Gastrocnemius medialis (tissue), 4 donors: ENCODE measurements around the gene SELENOM. TPM values are rescaled to one million over a fixed set of nuclear protein-coding genes. Genes with fewer than 3 reads are reported as not detected.
"Not testable (repeated sequence)": the region's sequence is repeated elsewhere in the genome, so short reads cannot be mapped to it uniquely, and the experiment has no call there.

ENCODE experiments used
- ATAC-seq, 2 donors: fragments of 150-250 bp; one replicate each; pipeline ENCODE4 v1.9.1; 2016
- DNase-seq, 2 donors: peaks; one replicate each; pipeline ENCODE4 v3.0.0-alpha.2; 2019
- H3K27ac ChIP-seq, 4 donors: fragments of 200-600 bp; sonication (generic); 1 replicate in 1 of 4; 2 replicates in 3 of 4; pipeline ENCODE4 v1.5.1; 2016 to 2018; ENCODE audit warnings: mild to moderate bottlenecking in 2 of 4, moderate library complexity in 1 of 4
- H3K27me3 ChIP-seq, 3 donors: fragments of 200-600 bp; sonication (generic) in 2 of 3; 1 replicate in 1 of 3; 2 replicates in 2 of 3; pipeline versions ENCODE4 v1.5.1 to v1.6.0; 2016 to 2019; ENCODE audit warnings: mild to moderate bottlenecking in 1 of 3, moderate library complexity in 1 of 3
- H3K36me3 ChIP-seq, 2 donors: fragments of 200-600 bp; sonication (generic) in 1 of 2; one replicate each; pipeline ENCODE4 v1.5.1; 2017 to 2018
- H3K4me1 ChIP-seq, 2 donors: fragments of 200-600 bp; sonication (generic) in 1 of 2; one replicate each; pipeline ENCODE4 v1.5.1; 2016 to 2017; ENCODE audit warnings: mild to moderate bottlenecking in 2 of 2
- H3K4me3 ChIP-seq, 4 donors: fragments of 200-600 bp; sonication (generic) in 3 of 4; 1 replicate in 1 of 4; 2 replicates in 3 of 4; pipeline ENCODE4 v1.5.1; 2016 to 2019; ENCODE audit warnings: mild to moderate bottlenecking in 2 of 4
- H3K9me3 ChIP-seq, 3 donors: fragments of 200-600 bp; sonication (generic) in 2 of 3; 1 replicate in 1 of 3; 2 replicates in 2 of 3; pipeline ENCODE4 v1.5.1; 2016 to 2019
- CTCF ChIP-seq, 5 experiments: fragments of 450-650 bp in 3 of 5; fragments of 200-600 bp in 2 of 5; sonication (generic) in 2 of 5; IDR thresholded peaks in 4 of 5; conservative IDR thresholded peaks in 1 of 5; 1 replicate in 4 of 5; 2 replicates in 1 of 5; pipeline ENCODE4 v1.5.1; 2016 to 2019; ENCODE audit warnings: antibody characterized with exemption in 5 of 5, mild to moderate bottlenecking in 3 of 5, moderate library complexity in 3 of 5
- POLR2A ChIP-seq, 2 donors: fragments of 450-650 bp; IDR thresholded peaks; one replicate each; pipeline ENCODE4 v1.6.1; 2017; ENCODE audit warnings: antibody characterized with exemption in 2 of 2, mild to moderate bottlenecking in 2 of 2, moderate library complexity in 2 of 2
- in situ Hi-C, 4 donors: fragments of 200-750 bp; cut with MboI; loops; one replicate each; pipeline versions ENCODE4 v1.15.0 to v1.8.0; 2017; ENCODE audit warnings: low sequenced_read_pairs in 4 of 4
- intact Hi-C: fragments of 100-400 bp; cut with DNase I; formaldehyde crosslinking; loops from one replicate; pipeline ENCODE4 v1.15.1; 2023; ENCODE audit warnings: low total_unique reads
- total RNA-seq, 4 donors: library from RNA; depleted of rRNA; stranded (reverse); fragments of >200 nt; gene quantifications; one replicate each; pipeline versions ENCODE4 v1.1.0 to v1.2.3, GENCODE V29; 2016

SELENOM gene
- total RNA-seq, 4 donors from 2014 or later = 144 to 184 (median 157) TPM

DNA sequence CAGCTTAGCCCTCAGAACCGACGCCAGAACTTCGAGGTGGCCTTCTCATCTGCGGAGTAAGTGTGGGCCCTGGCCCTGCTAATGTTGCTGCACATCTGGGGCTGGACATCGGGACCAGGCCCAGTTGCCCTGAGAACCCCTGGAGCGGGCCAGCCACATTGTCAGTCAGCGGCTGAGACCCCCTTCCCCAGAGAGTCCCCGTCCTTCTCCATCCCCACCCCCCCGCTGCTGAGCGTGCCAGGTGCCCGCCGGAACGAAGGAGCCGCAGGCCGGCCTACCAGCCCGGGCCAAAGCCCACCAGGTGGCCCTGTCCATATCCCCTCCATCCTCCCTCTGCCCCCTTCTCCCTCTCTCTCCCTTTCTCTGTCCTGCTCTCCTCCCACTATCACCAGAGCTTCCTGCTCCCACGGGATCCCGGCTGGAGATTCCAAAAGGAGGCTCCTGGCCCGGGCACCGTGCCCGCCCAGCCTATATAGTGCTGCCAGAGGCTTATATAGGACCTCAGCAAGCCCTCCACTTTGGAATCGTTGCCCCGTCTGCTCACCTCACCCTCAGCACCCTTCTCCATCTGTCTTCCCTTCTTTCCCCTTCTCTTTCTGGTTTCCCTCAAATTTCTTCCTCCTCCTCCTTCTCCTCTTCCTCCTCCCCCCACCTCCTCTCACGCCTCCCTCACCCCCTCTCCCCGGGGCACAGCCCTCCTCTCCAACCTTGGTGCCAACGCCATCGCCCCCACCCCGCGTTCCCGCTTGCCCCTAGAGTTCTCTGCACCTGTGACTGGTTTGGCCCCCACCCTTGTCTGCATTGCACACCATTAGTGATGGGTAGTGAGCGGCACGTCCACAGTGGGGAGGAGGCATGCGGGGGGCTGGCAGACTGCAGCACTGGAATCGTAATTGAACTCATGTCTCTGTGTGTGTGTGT, 7.3 kb downstream of the SELENOM start:
- Histone ChIP-seq H3K9me3 (no peaks in the 10 kb centered on the region), H3K27ac (peak overlapping the region; percentile 93 to 98 (median 96)), H3K36me3 (peaks cover 0 to 57% of the 10 kb centered on the region in 2 donors), H3K4me1 (peaks cover 41 to 55% of the 10 kb centered on the region in 2 donors), H3K4me3 (no peak overlapping the region), H3K27me3 (no peaks in the 10 kb centered on the region)
- TF ChIP-seq POLR2A (IDR thresholded peaks at IDR 0.05) (no peak), CTCF (IDR thresholded peaks at IDR 0.05 in 4 of 5, conservative IDR thresholded peaks at IDR 0.05 in 1 of 5) (no peak)
- no peak for ATAC-seq
- in situ Hi-C loops = loop anchor here in 1 of 4 donors (10.0 kb wide), 1 partner anchor 135 kb away; no protein-coding TSS in a partner anchor
- peak in 1 of 2 donors; percentile 12 for DNase-seq
- intact Hi-C loops = loop anchor here (5.0 kb wide), 1 partner anchor 192 kb away; the partner anchor contains the start of gene PIK3IP1

DNA sequence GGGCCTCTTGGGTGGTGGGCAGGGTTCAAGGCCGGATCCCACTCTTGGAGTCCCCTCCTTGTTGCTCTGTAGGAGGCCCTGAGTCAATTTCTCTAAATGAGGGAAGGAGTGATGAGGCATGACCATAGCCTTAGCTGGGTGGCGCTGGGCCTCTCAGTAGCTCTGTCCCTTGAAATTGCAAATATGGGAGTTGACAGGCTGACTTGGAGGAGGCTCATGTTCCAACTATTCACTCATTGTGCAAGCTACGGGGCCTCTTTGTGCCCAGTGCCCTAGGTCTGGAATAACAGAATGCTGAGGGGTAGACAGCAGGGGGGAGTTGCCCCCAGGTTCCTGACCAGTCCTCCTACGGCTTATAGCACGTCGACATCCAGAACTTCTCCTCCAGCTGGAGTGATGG, 8.0 kb downstream of the SELENOM start:
- in situ Hi-C loops (loop anchor here in 1 of 4 donors (10.0 kb wide), 1 partner anchor 135 kb away; no protein-coding TSS in a partner anchor), intact Hi-C loops (no loop called here)
- DNase-seq (peak in 1 of 2 donors; percentile 56), ATAC-seq (peak; percentile 35 to 66)
- H3K27me3 ChIP-seq = no peaks in the 10 kb centered on the region
- no peaks in the 10 kb centered on the region for H3K9me3 ChIP-seq
- peak overlapping the region; percentile 93 to 98 (median 96) for H3K27ac ChIP-seq
- TF ChIP-seq POLR2A (IDR thresholded peaks at IDR 0.05) (no peak), CTCF (IDR thresholded peaks at IDR 0.05 in 4 of 5, conservative IDR thresholded peaks at IDR 0.05 in 1 of 5) (no peak)
- no peak overlapping the region for H3K4me3 ChIP-seq
- peaks cover 48 to 62% of the 10 kb centered on the region in 2 donors for H3K4me1 ChIP-seq
- H3K36me3 ChIP-seq = peaks cover 0 to 57% of the 10 kb centered on the region in 2 donors

GRCh38 chr22:31098632-31099110, 8.7 kb downstream of the SELENOM start:
- TF ChIP-seq POLR2A (IDR thresholded peaks at IDR 0.05) (no peak), CTCF (IDR thresholded peaks at IDR 0.05 in 4 of 5, conservative IDR thresholded peaks at IDR 0.05 in 1 of 5) (no peak)
- Histone ChIP-seq H3K36me3 (peaks cover 0 to 57% of the 10 kb centered on the region in 2 donors), H3K27ac (peak overlapping the region; percentile 93 to 98 (median 96)), H3K27me3 (no peaks in the 10 kb centered on the region), H3K4me3 (no peak overlapping the region), H3K4me1 (peaks cover 54 to 69% of the 10 kb centered on the region in 2 donors), H3K9me3 (no peaks in the 10 kb centered on the region)
- intact Hi-C loops = no loop called here
- DNase-seq (peak in 1 of 2 donors; percentile 37), ATAC-seq (no peak)
- in situ Hi-C loops = loop anchor here in 1 of 4 donors (10.0 kb wide), 1 partner anchor 136 kb away; no protein-coding TSS in a partner anchor

- intact Hi-C loops = no loop called here
- ATAC-seq (no peak), DNase-seq (peak in 1 of 2 donors; percentile 20)
- peaks cover 0 to 57% of the 10 kb centered on the region in 2 donors for H3K36me3 ChIP-seq
- in situ Hi-C loops = loop anchor here in 1 of 4 donors (10.0 kb wide), 1 partner anchor 137 kb away; no protein-coding TSS in a partner anchor
- peak overlapping the region; percentile 93 to 98 (median 96) for H3K27ac ChIP-seq
- TF ChIP-seq POLR2A (IDR thresholded peaks at IDR 0.05) = no peak
- no peak for TF ChIP-seq CTCF (IDR thresholded peaks at IDR 0.05 in 4 of 5, conservative IDR thresholded peaks at IDR 0.05 in 1 of 5)
- H3K9me3 ChIP-seq = no peaks in the 10 kb centered on the region
- H3K4me1 ChIP-seq = peaks cover 57 to 72% of the 10 kb centered on the region in 2 donors
- H3K27me3 ChIP-seq = no peaks in the 10 kb centered on the region
- H3K4me3 ChIP-seq = no peak overlapping the region
These were observed 9.3 kb downstream of the SELENOM start for GRCh38 chr22:31097941-31098631.

GRCh38 chr22:31097539-31097938, 9.8 kb downstream of the SELENOM start:
- ATAC-seq, H3K27me3 ChIP-seq, H3K4me3 ChIP-seq, H3K9me3 ChIP-seq, intact Hi-C loops, DNase-seq: not testable (repeated sequence)
- in situ Hi-C loops = loop anchor here in 1 of 4 donors (10.0 kb wide), 1 partner anchor 137 kb away; no protein-coding TSS in a partner anchor
- peaks cover 56 to 71% of the 10 kb centered on the region in 2 donors for H3K4me1 ChIP-seq
- peaks cover 0 to 57% of the 10 kb centered on the region in 2 donors for H3K36me3 ChIP-seq
- peak overlapping the region; percentile 93 to 98 (median 96) for H3K27ac ChIP-seq
